Activated gamma-delta T cell treated with anti-CD3 and anti-CD28 coated beads, Interleukin-2, amount 50 U/mL, for 16 hours (primary cell): ENCODE results near the gene ELP4.

Experiments
- DNase-seq: peaks from one replicate; pipeline ENCODE4 v3.0.0-alpha.2; 2020; ENCODE audit warnings: low read depth

Gene ELP4

GRCh38 chr11:31800398-31801265 lies 291.1 kb downstream of the ELP4 start:
- DNase-seq, result no peak

GRCh38 chr11:31801298-31801702 lies 291.7 kb downstream of the ELP4 start:
- DNase-seq, result no peak

- DNase-seq, result no peak
Measured at GRCh38 chr11:31802000-31802551, 292.5 kb downstream of the ELP4 start.

GRCh38 chr11:31802609-31802989 lies 293.0 kb downstream of the ELP4 start:
- no peak for DNase-seq

- no peak for DNase-seq
Measured at GRCh38 chr11:31802990-31803812, 293.6 kb downstream of the ELP4 start.

- no peak for DNase-seq
Measured at GRCh38 chr11:31803813-31804311, 294.3 kb downstream of the ELP4 start.

GRCh38 chr11:31804312-31805036 lies 294.9 kb downstream of the ELP4 start:
- DNase-seq, result no peak

- DNase-seq, result no peak
Measured at GRCh38 chr11:31805037-31805628, 295.6 kb downstream of the ELP4 start.

- DNase-seq, result no peak
Measured at GRCh38 chr11:31805629-31806185, 296.1 kb downstream of the ELP4 start.

GRCh38 chr11:31806186-31806927 lies 296.8 kb downstream of the ELP4 start:
- DNase-seq, result no peak

GRCh38 chr11:31806928-31807798 lies 297.6 kb downstream of the ELP4 start:
- no peak for DNase-seq

- no peak for DNase-seq
Measured at GRCh38 chr11:31807799-31808667, 298.5 kb downstream of the ELP4 start.

GRCh38 chr11:31808721-31809540 lies 299.4 kb downstream of the ELP4 start:
- DNase-seq, result no peak

GRCh38 chr11:31809541-31809856 lies 299.9 kb downstream of the ELP4 start:
- no peak for DNase-seq

GRCh38 chr11:31809857-31810778 lies 300.6 kb downstream of the ELP4 start:
- no peak for DNase-seq

GRCh38 chr11:31810779-31811647 lies 301.4 kb downstream of the ELP4 start, which contains the start of gene PAX6:
TSS of gene PAX6 (minus strand) at chr11:31811322. CDS start at chr11:31806411, 4,911 bp downstream.
- no peak for DNase-seq
